Osteoblast (primary cell): ENCODE data around the gene FBXO45. TPM values are rescaled to one million over a fixed set of nuclear protein-coding genes. Genes with fewer than 3 reads are reported as not detected.
"Not testable (repeated sequence)": the region's sequence is repeated elsewhere in the genome, so short reads cannot be mapped to it uniquely, and the experiment has no call there.

ENCODE experiments used
- DNase-seq: peaks from one replicate; pipeline ENCODE4 v3.0.0; 2011; ENCODE audit warnings: low spot score, mixed read lengths; ENCODE audit not compliant: insufficient read length; ENCODE audit errors: missing footprints
- H2AFZ ChIP-seq: 2 replicates; pipeline ENCODE4 v1.6.0; 2011; ENCODE audit warnings: mild to moderate bottlenecking, low read length
- H3K27ac ChIP-seq: 2 replicates; pipeline ENCODE4 v1.5.1; 2011; ENCODE audit warnings: mild to moderate bottlenecking, low read depth, low read length, moderate library complexity
- H3K27me3 ChIP-seq: 2 replicates; pipeline ENCODE4 v1.6.0; 2012; ENCODE audit warnings: mild to moderate bottlenecking, control low read depth, inconsistent platforms, low read length, moderate library complexity; ENCODE audit not compliant: insufficient read depth
- H3K36me3 ChIP-seq: 2 replicates; pipeline ENCODE4 v1.5.1; 2011; ENCODE audit warnings: mild to moderate bottlenecking, low read length, control low read depth, moderate library complexity; ENCODE audit not compliant: insufficient read depth
- H3K4me1 ChIP-seq: 2 replicates; pipeline ENCODE4 v1.5.1; 2011; ENCODE audit warnings: mild to moderate bottlenecking, low read length, control low read depth, moderate library complexity; ENCODE audit not compliant: insufficient read depth
- H3K4me2 ChIP-seq: 2 replicates; pipeline ENCODE4 v1.6.0; 2011; ENCODE audit warnings: mild to moderate bottlenecking, low read length; ENCODE audit not compliant: insufficient read depth
- H3K4me3 ChIP-seq: fragments of 200-600 bp; sonication (generic); 3 replicates; pipeline ENCODE4 v1.5.1; 2012; ENCODE audit warnings: mild to moderate bottlenecking, low read length, inconsistent platforms; ENCODE audit not compliant: insufficient read depth
- H3K79me2 ChIP-seq: 2 replicates; pipeline ENCODE4 v1.6.0; 2012; ENCODE audit warnings: mild to moderate bottlenecking, low read length, control low read depth, inconsistent platforms; ENCODE audit not compliant: insufficient read depth
- H3K9me3 ChIP-seq: 2 replicates; pipeline ENCODE4 v1.5.1; 2011; ENCODE audit warnings: low read depth, low read length, control low read depth
- H4K20me1 ChIP-seq: 2 replicates; pipeline ENCODE4 v1.6.0; 2012; ENCODE audit warnings: mild to moderate bottlenecking, low read length, control low read depth; ENCODE audit not compliant: insufficient read depth
- total RNA-seq: library from RNA; depleted of rRNA; stranded (reverse); fragments of >200 nt; gene quantifications from 2 replicates; pipeline ENCODE4 v1.2.3, GENCODE V29; 2012
- TF ChIP-seq, protein P1 (sequence below): IDR thresholded peaks from 2 replicates; pipeline ENCODE4 v1.5.1; 2011; ENCODE audit warnings: mild to moderate bottlenecking, low read depth, low read length, moderate library complexity; ENCODE audit errors: extremely low read depth

The FBXO45 gene
- total RNA-seq, 1 donor = 8.0 TPM

DNA sequence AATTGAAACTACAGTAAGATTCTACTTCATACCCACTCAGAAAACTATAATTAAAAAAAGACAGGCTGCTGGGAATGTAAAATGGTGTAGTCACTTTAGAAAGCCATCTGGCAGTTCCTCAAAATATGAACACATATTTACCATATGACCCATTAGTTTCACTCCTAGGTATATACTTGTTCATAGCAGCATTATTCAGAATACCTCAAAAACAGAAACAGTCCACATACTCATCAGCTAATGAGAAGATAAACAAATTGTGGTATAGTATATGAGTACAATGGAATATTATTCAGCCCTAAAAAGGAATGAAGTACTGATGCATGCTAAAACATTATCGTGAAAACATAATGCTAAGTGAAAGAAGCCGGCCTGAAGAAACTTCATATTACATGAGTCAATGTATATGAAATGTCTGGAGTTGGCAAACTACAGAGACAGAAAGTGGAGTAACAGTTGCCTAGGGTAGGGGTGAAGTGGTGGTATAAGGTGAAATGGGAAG, 23.9 kb upstream of the FBXO45 start:
- H2AFZ ChIP-seq = no peak overlapping the region
- no peaks in the 10 kb centered on the region for H3K4me1 ChIP-seq
- peaks cover 7% of the 10 kb centered on the region for H3K27me3 ChIP-seq
- H3K36me3 ChIP-seq = no peaks in the 10 kb centered on the region
- no peak overlapping the region for H3K4me3 ChIP-seq
- no peaks in the 10 kb centered on the region for H3K79me2 ChIP-seq
- no peak overlapping the region for H3K27ac ChIP-seq
- TF ChIP-seq, protein P1, sequence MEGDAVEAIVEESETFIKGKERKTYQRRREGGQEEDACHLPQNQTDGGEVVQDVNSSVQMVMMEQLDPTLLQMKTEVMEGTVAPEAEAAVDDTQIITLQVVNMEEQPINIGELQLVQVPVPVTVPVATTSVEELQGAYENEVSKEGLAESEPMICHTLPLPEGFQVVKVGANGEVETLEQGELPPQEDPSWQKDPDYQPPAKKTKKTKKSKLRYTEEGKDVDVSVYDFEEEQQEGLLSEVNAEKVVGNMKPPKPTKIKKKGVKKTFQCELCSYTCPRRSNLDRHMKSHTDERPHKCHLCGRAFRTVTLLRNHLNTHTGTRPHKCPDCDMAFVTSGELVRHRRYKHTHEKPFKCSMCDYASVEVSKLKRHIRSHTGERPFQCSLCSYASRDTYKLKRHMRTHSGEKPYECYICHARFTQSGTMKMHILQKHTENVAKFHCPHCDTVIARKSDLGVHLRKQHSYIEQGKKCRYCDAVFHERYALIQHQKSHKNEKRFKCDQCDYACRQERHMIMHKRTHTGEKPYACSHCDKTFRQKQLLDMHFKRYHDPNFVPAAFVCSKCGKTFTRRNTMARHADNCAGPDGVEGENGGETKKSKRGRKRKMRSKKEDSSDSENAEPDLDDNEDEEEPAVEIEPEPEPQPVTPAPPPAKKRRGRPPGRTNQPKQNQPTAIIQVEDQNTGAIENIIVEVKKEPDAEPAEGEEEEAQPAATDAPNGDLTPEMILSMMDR = no peak
- no peak overlapping the region for H3K4me2 ChIP-seq
- DNase-seq = no peak
- H4K20me1 ChIP-seq = no peaks in the 10 kb centered on the region
- H3K9me3 ChIP-seq = peaks cover 3% of the 10 kb centered on the region

DNA sequence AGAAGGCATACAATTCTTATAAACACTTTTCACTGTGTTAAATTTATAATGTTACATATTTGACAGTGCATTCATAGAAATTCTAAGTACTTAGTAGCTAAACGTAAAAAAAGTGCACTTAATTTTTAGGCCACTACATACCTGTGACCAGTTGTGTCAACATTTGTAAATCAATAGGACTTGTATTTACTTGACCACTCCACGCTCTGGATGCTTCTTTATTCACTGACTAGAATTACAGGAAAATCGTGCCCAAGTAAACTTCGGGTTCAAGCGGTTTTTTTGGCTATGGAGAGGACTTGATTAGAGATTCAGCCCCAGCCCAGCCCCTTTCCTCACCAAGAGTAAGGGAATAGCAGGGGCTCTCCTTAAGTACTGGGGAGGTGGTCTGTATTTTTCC, 21.9 kb upstream of the FBXO45 start:
- Histone ChIP-seq H3K79me2 (no peaks in the 10 kb centered on the region), H3K27ac (no peak overlapping the region), H3K4me3 (no peak overlapping the region), H3K27me3 (peaks cover 7% of the 10 kb centered on the region), H2AFZ (no peak overlapping the region), H3K4me1 (no peaks in the 10 kb centered on the region), H3K4me2 (no peak overlapping the region), H4K20me1 (no peaks in the 10 kb centered on the region), H3K9me3 (peaks cover 3% of the 10 kb centered on the region), H3K36me3 (no peaks in the 10 kb centered on the region)
- TF ChIP-seq, protein P1 = no peak
- DNase-seq = no peak

DNA sequence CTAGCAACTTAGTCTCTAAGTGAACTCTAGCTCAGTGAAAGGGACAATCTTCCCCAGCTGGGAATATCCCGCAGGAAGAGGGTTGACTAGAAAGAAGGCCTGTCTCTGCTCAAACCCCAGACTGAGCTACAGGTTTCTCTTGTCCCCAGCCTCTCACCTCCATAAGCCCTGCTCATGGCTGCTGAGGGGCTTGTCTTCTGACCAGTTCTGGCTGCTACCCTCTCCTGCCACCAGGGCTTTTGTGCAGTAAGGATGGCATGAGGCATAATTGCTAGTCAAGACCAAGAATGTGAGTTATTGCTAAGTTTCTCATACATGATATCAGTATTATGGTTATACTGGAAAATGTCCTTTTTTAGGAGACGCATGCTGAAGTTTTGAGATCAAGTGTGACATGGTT, 21.4 kb upstream of the FBXO45 start:
- no peak overlapping the region for H3K4me2 ChIP-seq
- H3K4me1 ChIP-seq = no peaks in the 10 kb centered on the region
- no peaks in the 10 kb centered on the region for H3K79me2 ChIP-seq
- H3K27ac ChIP-seq = no peak overlapping the region
- peaks cover 4% of the 10 kb centered on the region for H3K27me3 ChIP-seq
- H3K4me3 ChIP-seq = no peak overlapping the region
- TF ChIP-seq, protein P1 = peak; percentile 7
- no peak overlapping the region for H2AFZ ChIP-seq
- no peaks in the 10 kb centered on the region for H3K36me3 ChIP-seq
- no peaks in the 10 kb centered on the region for H4K20me1 ChIP-seq
- peaks cover 3% of the 10 kb centered on the region for H3K9me3 ChIP-seq
- DNase-seq = no peak

DNA sequence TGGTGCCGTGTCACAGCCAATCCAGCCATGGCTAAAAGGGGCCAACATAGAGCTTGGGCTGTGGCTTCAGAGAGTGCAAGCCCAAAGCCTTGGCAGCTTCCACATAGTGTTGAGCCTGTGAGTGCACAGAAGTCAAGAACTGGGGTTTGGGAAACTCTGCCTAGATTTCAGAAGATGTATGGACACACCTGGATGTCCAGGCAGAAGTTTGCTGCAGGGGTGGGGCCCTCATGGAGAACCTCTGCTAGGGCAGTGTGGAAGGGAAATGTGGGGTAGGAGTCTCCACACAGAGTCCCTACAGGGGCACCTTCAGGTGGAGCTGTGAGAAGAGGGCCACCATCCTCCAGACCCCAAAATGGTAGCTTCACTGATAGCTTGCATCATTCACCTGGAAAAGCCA, 19.1 kb upstream of the FBXO45 start:
- not testable (repeated sequence) for H3K4me3 ChIP-seq, H3K36me3 ChIP-seq, H3K27me3 ChIP-seq, H3K27ac ChIP-seq, H3K4me2 ChIP-seq, H4K20me1 ChIP-seq, H3K4me1 ChIP-seq, H3K79me2 ChIP-seq, DNase-seq, H2AFZ ChIP-seq, H3K9me3 ChIP-seq

DNA sequence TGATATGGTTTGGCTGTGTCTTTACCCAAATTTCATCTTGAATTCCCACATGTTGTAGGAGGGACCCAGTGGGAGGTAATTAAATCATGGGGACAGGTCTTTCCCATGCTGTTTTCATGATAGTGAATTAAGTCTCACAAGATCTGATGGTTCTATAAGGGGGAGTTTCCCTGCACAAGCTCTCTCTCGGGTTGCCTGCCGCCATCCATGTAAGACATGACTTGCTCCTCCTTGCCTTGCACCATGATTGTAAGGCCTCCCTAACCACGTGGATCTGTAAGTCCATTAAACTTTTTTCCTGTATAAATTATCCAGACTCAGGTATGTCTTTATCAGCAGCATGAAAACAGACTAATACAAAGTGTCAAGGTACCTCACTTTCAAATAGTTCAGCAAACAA, 18.3 kb upstream of the FBXO45 start:
- not testable (repeated sequence) for H3K36me3 ChIP-seq, H3K9me3 ChIP-seq, H2AFZ ChIP-seq, DNase-seq, H3K27ac ChIP-seq, H4K20me1 ChIP-seq, H3K4me1 ChIP-seq, H3K27me3 ChIP-seq, H3K4me3 ChIP-seq, H3K4me2 ChIP-seq, H3K79me2 ChIP-seq
